ENCODE data around the gene PRICKLE2. TPM values are rescaled to one million over a fixed set of nuclear protein-coding genes. Genes with fewer than 3 reads are reported as not detected.

PRICKLE2 gene
- total RNA-seq, 1 experiment from 2014 or later: 0.26 TPM

DNA sequence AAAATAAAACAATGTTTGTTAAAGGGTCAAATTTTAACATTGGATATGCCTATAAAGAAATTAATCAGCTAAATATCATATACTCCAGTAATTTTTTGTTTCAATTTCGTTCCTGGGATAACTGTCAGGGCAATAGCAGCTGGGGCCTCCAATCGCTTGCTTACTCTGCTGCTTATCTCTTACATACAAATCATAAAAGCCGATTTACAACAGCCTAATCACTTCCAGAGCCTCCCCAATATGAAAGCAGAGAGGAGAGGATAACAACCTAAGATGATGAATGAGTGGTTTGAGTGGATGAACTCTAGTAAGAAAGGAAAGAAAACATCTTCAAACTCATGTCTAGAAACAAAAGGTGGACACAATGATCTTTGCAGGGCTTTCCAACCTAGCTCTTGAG is 121.3 kb downstream of the PRICKLE2 start:
- intact Hi-C loops (cut with micrococcal nuclease; ENCODE audit: unreplicated experiment): no loop called here
- H3K27ac ChIP-seq (ENCODE audit: low read length): no peak overlapping the region
- CTCF ChIA-PET: no interaction called here

DNA sequence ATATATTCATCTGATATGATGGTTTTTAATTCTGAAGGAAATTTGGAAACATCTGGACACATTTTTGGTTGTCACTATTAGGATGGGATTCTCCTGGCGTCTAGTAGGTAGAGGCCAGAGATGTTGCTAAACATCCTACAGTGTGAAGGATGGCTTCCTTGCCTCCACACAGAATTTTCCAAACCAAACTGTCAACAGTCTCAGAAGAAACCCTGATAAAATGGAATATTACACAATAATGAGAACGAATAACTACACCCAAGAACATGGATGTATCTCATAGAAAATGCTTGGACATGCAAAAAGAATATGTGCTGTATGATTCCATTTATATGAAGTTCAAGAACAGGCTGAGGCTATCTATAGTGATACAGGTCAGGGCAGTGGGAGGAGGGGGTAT is 122.1 kb downstream of the PRICKLE2 start:
- BruUV-seq (replicated peaks): no TSS peak

More for the DNA sequence above, 121.3 kb downstream of the PRICKLE2 start:
- Histone ChIP-seq H3K4me1 (ENCODE audit: control insufficient read depth, insufficient read depth, low read length) (no peaks in the 10 kb centered on the region), H3K9me3 (ENCODE audit: control insufficient read depth, insufficient read depth, low read depth, low read length) (no peaks in the 10 kb centered on the region), H3K27me3 (ENCODE audit: control insufficient read depth, insufficient read depth, low read length) (no peaks in the 10 kb centered on the region), H3K36me3 (ENCODE audit: control insufficient read depth, insufficient read depth, low read length) (no peaks in the 10 kb centered on the region; the same call in 1 of the 2 replicates), H3K4me3 (ENCODE audit: low read depth in 2 of 2, low read length in 2 of 2) (no peak overlapping the region)
- DNase-seq (ENCODE audit: low read depth, low spot score) (no peak), ATAC-seq (no peak)
- in situ Hi-C loops (cut with HindIII; ENCODE audit: low pct_unique_long_range_greater_than_20kb, low sequenced_read_pairs): no loop called here
- TF ChIP-seq TCF7L2 (IDR thresholded peaks at IDR 0.05; ENCODE audit: low read depth, low read length) (no peak), POLR2AphosphoS5 (IDR thresholded peaks at IDR 0.05; ENCODE audit: low read depth, low read length) (no peak), SIN3A (IDR thresholded peaks at IDR 0.05; ENCODE audit: borderline replicate concordance, insufficient read depth, low read depth, low read length) (no peak)
- TF ChIP-seq, protein P1, sequence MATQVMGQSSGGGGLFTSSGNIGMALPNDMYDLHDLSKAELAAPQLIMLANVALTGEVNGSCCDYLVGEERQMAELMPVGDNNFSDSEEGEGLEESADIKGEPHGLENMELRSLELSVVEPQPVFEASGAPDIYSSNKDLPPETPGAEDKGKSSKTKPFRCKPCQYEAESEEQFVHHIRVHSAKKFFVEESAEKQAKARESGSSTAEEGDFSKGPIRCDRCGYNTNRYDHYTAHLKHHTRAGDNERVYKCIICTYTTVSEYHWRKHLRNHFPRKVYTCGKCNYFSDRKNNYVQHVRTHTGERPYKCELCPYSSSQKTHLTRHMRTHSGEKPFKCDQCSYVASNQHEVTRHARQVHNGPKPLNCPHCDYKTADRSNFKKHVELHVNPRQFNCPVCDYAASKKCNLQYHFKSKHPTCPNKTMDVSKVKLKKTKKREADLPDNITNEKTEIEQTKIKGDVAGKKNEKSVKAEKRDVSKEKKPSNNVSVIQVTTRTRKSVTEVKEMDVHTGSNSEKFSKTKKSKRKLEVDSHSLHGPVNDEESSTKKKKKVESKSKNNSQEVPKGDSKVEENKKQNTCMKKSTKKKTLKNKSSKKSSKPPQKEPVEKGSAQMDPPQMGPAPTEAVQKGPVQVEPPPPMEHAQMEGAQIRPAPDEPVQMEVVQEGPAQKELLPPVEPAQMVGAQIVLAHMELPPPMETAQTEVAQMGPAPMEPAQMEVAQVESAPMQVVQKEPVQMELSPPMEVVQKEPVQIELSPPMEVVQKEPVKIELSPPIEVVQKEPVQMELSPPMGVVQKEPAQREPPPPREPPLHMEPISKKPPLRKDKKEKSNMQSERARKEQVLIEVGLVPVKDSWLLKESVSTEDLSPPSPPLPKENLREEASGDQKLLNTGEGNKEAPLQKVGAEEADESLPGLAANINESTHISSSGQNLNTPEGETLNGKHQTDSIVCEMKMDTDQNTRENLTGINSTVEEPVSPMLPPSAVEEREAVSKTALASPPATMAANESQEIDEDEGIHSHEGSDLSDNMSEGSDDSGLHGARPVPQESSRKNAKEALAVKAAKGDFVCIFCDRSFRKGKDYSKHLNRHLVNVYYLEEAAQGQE (IDR thresholded peaks at IDR 0.05; ENCODE audit: insufficient read depth in 1 of 2, low read depth in 2 of 2, low read length in 1 of 2): no peak
- TF ChIP-seq, protein P2, sequence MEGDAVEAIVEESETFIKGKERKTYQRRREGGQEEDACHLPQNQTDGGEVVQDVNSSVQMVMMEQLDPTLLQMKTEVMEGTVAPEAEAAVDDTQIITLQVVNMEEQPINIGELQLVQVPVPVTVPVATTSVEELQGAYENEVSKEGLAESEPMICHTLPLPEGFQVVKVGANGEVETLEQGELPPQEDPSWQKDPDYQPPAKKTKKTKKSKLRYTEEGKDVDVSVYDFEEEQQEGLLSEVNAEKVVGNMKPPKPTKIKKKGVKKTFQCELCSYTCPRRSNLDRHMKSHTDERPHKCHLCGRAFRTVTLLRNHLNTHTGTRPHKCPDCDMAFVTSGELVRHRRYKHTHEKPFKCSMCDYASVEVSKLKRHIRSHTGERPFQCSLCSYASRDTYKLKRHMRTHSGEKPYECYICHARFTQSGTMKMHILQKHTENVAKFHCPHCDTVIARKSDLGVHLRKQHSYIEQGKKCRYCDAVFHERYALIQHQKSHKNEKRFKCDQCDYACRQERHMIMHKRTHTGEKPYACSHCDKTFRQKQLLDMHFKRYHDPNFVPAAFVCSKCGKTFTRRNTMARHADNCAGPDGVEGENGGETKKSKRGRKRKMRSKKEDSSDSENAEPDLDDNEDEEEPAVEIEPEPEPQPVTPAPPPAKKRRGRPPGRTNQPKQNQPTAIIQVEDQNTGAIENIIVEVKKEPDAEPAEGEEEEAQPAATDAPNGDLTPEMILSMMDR (IDR thresholded peaks at IDR 0.05): no peak
- POLR2A ChIA-PET: no interaction called here
- no TSS peak for BruUV-seq (replicated peaks)

More for the DNA sequence above, 122.1 kb downstream of the PRICKLE2 start:
- H3K36me3 ChIP-seq (ENCODE audit: control insufficient read depth, insufficient read depth, low read length): no peaks in the 10 kb centered on the region; the same call in 1 of the 2 replicates
- DNase-seq (ENCODE audit: low read depth, low spot score) (no peak), ATAC-seq (no peak)
- TF ChIP-seq, protein P2 (IDR thresholded peaks at IDR 0.05): no peak
- TF ChIP-seq, protein P1 (IDR thresholded peaks at IDR 0.05; ENCODE audit: insufficient read depth in 1 of 2, low read depth in 2 of 2, low read length in 1 of 2): no peak
- TF ChIP-seq SIN3A (IDR thresholded peaks at IDR 0.05; ENCODE audit: borderline replicate concordance, insufficient read depth, low read depth, low read length) (no peak), TCF7L2 (IDR thresholded peaks at IDR 0.05; ENCODE audit: low read depth, low read length) (no peak), POLR2AphosphoS5 (IDR thresholded peaks at IDR 0.05; ENCODE audit: low read depth, low read length) (no peak)
- intact Hi-C loops (cut with micrococcal nuclease; ENCODE audit: unreplicated experiment) (no loop called here), in situ Hi-C loops (cut with HindIII; ENCODE audit: low pct_unique_long_range_greater_than_20kb, low sequenced_read_pairs) (no loop called here)
- H3K4me3 ChIP-seq (ENCODE audit: low read depth in 2 of 2, low read length in 2 of 2): no peak overlapping the region
- H3K4me1 ChIP-seq (ENCODE audit: control insufficient read depth, insufficient read depth, low read length): no peaks in the 10 kb centered on the region
- CTCF ChIA-PET: no interaction called here
- H3K27me3 ChIP-seq (ENCODE audit: control insufficient read depth, insufficient read depth, low read length): no peaks in the 10 kb centered on the region
- H3K27ac ChIP-seq (ENCODE audit: low read length): no peak overlapping the region
- H3K9me3 ChIP-seq (ENCODE audit: control insufficient read depth, insufficient read depth, low read depth, low read length): no peaks in the 10 kb centered on the region
- POLR2A ChIA-PET: no interaction called here
